Cerebellar cortex (tissue), 1 donor: ENCODE measurements around the gene FIGNL1.
"Not testable (repeated sequence)": the region's sequence is repeated elsewhere in the genome, so short reads cannot be mapped to it uniquely, and the experiment has no call there.

ENCODE experiments used
- DNase-seq: peaks from one replicate; pipeline ENCODE4 v3.0.0-alpha.2; 2015; ENCODE audit warnings: low spot score

Gene FIGNL1

DNA sequence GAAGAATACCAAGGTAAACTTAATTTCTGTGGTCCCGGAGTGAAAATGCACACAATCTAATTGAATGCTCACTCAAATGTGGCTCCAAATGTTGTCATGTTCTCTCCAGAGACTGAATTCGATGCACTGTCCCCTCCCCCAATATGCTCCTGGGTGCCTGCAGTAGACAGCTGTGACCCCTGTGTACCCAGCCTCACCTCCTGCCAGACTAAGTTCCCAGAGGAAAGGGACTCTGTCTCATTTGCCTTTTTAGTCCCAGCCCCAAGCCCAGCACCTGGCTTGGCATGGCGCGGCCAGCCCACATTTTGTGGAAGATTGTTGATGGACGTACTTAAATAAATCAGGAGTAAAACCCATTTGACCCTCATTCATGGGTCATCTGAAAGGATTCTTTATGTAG is 21.8 kb upstream of the FIGNL1 start:
- DNase-seq = no peak

DNA sequence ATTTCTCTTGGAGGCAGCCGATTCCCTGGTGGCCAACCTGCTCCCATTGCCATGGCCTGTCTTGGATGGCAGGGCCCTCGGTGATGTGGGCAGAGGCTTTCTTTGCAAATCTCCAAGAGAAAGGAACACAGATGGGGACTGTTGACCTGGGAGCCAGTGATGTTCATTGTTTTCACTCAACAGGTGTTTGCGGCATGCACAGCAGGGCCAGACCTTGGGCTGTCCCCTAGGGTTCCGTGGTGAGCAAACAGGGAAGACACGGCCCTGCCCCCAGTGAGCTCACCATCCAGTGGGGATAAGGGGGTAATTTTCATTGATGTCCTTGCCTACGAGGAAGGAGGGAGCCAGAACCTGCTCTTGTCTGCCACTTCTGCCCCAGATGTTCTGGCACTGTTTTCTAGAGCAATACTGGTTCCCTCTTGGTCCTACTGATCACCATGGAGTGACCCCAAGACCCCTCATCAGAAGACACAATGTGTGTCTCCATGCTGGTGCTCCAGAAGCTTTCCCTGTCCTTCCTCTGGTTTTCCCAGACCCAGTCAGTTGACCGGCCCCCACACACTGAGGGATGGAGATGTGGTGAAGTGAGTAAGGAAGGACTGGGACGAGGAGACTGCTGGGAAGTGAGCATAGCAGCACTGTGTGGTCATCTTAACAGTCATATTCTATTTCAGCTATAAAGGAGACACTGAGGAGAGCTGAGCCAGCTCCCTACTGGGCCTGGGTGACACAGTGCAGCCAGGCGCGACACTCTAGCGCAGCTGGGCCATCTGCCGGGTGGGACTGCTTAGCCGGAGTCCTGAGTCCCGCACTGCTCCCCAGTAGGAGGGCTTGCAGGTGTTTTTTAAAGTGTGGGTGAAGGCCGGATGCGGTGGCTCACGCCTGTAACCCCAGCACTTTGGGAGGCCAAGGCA is 20.4 kb upstream of the FIGNL1 start:
- no peak for DNase-seq

- DNase-seq = no peak
Observed at GRCh38 chr7:50469181-50469580, 19.0 kb upstream of the FIGNL1 start.

GRCh38 chr7:50467817-50468610 is 17.9 kb upstream of the FIGNL1 start:
- DNase-seq = peak; percentile 81

DNA sequence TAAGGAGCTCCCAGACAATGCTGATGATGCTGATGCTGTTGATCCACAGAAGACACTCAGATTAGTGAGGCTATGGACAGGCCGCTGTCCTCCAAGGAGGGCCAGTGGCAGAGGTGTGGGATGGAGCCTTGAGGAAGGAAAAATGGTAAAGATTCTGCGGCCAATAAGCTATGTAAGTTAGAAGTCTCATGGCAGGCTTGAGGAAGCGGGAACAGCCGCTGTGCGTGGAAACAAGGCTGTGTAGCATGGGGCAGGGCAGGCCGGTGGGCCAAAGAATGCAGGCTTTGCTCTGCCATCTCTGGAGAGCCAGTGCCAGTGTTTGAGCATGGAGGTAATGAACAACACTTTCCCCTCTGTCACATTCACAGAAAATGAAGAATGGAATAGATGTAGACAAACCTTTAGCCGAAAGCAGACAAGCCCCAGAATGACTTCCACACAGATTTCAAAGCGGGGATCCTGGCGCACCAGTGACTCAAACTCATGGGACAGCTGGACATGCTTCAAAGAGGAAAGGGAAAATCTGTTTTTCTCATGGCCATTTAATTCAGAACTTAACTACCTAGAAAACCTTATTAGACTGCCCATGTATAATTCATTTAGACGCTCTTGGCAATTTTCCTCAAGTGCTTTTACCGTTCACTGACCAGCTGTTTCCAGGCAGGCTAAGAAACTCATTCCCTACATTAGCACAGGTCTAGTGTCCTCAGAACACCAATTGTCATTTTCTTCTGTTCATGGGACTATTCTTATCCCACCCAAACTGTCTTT is 16.9 kb upstream of the FIGNL1 start:
- peak; percentile 2 for DNase-seq

GRCh38 chr7:50463035-50463434 is 12.9 kb upstream of the FIGNL1 start:
- DNase-seq = peak; percentile 18

- DNase-seq = no peak
Observed at GRCh38 chr7:50462361-50462760, 12.2 kb upstream of the FIGNL1 start.

GRCh38 chr7:50461695-50462094 is 11.5 kb upstream of the FIGNL1 start:
- DNase-seq = no peak

DNA sequence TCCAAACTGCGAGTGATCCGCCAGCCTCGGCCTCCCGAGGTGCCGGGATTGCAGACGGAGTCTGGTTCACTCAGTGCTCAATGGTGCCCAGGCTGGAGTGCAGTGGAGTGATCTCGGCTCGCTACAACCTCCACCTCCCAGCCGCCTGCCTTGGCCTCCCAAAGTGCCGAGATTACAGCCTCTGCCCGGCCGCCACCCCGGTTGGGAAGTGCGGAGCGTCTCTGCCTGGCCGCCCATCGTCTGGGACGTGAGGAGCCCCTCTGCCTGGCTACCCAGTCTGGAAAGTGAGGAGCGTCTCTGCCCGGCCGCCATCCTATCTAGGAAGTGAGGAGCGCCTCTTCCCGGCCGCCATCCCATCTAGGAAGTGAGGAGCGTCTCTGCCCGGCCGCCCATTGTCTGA is 9.0 kb upstream of the FIGNL1 start:
- DNase-seq = not testable (repeated sequence)

DNA sequence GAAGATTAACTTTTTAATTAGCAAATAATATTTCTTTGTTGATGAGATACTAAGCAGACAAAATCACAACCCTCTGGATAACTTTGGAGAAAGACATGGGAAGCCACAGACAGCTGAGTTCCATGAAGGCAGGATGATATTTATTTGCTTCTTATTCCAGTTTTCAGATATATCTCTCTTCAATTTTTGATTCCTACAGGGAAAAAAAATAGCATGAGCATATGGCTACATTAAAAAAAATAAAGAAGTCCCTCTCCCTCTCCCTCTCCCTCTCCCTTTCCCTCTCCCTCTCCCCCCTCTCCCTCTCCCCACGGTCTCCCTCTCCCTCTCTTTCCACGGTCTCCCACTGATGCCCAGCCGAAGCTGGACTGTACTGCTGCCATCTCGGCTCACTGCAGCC is 8.5 kb upstream of the FIGNL1 start:
- not testable (repeated sequence) for DNase-seq

DNA sequence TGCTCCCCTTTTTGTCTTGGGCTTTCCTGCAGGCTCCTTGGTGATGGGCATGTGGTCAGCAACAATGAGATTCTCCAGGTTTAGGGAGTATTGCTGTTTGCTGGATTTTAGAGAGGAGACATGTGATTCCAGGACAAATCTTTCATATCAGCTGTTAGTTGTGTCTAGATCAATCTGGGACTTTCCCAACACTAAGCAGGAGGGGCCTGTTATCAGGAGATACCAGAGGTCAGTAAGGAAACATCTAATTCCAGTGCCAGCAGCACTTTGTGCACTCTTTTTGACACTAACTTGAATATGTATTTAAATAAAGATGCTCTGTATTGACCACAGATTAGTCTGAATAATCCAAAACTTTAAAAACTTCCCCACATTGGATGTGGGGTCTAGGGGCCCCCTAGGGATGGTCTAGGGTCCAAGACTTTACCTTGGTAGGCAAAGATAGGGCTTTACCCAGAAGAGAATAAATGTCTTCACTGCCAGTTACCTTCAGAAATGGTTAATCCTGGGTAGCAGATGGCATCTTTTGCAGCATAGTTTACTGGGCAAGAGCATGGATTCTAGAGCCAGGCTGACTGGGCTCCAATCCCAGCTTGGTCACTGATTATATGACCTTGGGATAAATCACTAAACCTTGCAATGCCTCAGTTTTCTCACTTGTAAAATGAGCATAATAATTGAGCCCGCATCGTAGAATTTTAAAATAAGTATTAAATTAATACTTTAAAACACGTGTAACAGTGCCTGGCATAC is 6.4 kb upstream of the FIGNL1 start:
- DNase-seq = peak; percentile 38

DNA sequence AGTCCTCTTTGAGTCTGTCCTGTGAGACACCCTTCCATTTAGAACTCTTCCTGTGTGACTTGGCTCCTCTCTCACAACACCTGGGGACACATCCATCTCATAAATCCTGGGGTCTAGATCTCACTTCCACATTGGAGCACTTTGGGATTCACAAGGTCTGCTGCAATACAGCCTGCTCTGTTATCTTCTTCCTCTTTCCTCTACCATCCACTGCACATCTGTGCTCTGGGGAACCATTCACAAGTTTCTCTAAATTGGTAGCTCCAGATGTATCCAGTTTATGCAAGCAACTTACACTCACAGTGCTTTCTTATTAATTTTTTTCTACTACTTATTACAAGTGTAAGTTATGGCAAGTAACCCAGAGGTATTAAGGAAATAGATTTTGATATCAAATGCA is 5.5 kb upstream of the FIGNL1 start:
- no peak for DNase-seq

DNA sequence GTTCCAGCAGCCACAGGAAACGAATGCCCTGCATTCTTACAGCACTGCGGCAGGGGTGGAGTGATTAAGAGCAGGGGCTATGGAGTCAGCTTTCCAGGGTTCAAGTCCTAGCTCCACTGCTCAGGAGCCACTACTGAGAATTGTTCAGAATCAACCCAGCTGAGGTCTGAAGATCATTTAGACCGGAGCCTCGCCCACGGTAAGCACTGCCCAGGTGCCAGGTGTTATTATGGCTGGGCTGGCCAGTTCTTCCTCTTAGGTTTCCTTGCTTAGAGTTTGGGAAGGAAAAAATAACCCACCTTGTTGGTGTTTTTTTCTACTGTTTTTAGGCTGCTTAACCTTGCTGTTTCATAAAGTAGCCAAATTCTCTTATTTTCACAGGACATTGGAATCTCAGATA is 4.8 kb upstream of the FIGNL1 start:
- no peak for DNase-seq

GRCh38 chr7:50450590-50451032 is 461 bp upstream of the FIGNL1 start:
- peak; percentile 6 for DNase-seq

- peak; percentile 22 for DNase-seq
Observed at GRCh38 chr7:50449501-50449880, 659 bp downstream of the FIGNL1 start.

- no peak for DNase-seq
Observed at GRCh38 chr7:50448823-50449222, 1.3 kb downstream of the FIGNL1 start.

DNA sequence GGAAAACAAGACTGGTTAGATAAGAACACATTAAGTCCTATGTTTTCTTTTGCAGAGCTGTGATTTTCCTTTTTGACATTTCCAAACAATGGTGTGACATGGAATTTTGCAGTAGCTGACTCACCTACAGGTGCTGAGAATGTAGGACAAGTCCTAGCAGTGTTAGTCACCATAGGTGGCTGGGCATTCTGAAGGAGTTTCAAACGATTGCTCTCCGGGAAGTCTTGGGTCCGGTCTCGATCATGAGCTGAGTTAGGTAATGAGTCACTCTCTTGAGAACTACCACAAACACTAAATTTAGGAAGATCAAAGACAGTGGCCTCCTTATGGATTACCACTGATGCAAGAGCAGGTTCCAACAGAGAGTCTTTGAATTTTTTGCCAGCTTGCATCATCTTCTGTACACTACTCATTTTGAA is 3.6 kb downstream of the FIGNL1 start:
- no peak for DNase-seq

DNA sequence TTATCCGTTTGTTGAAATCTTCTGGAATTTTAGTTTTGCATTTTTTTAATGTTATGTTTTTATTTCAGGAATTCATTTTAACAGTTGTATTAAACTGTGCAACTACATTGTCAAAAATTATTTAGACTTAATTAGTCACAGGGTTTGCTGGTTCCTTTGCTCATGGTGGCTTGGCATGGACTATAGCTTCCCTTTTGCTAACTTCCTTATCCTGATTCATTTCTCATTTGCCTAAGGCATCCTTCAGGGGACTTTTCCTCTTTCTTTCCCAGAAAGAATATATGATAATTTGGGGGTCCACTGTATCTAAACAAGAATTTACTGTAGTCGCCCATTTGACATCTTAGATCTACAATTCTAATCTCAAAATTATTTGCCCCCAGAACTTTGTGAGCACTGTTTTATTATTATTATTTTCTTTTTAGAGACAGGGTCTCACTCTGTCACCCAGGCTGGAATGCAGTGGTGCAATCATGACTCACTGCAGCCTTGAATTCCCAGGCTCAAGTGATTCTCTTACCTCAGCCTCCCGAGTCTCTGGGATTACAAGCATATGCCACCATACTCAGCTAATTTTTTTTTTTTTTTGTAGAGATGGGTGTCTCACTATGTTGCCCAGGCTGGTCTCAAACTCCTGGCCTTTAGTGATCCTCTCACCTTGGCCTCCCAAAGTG is 13.9 kb downstream of the FIGNL1 start:
- no peak for DNase-seq

DNA sequence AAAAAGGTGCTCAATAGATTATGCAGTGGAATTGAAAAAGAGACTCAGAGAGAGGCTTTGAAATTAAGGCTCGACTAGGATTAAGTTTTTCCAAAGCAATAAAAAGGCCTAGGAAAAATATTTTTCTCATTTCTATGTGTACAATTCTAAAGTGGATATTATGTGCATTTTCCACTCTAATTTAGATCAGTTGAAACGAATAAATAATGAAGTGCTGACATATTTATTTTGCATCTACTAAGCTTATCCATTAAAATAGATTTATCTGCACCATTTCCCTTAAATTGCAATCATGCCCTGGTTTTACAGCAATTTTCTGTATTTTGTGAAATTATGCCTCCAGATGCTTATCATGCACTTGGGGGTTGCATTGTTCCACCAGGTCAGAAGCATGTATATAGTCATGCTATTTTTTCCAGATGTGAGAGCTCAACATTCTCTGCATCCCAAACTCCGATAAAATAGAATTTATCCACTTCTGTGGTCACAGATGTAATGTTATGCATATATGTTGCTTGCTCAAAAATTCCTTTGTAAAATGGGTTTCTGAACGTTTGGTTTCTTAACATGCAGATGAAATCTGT is 18.3 kb downstream of the FIGNL1 start:
- no peak for DNase-seq

- DNase-seq = peak; percentile 45
Observed at GRCh38 chr7:50431316-50431715, 18.8 kb downstream of the FIGNL1 start.

GRCh38 chr7:50428911-50429310 is 21.2 kb downstream of the FIGNL1 start:
- DNase-seq = no peak
